Parathyroid adenoma (tissue), 2 donors: ENCODE measurements around the gene SPOCK1.

Source experiments
- H2AFZ ChIP-seq: fragments of 300-600 bp; sonication (generic); one replicate; pipeline ENCODE4 v1.7.0; 2017; ENCODE audit warnings: antibody characterized with exemption, mild to moderate bottlenecking
- H3K27ac ChIP-seq: fragments of 300-600 bp; sonication (generic); one replicate; pipeline ENCODE4 v1.7.0; 2017
- H3K27me3 ChIP-seq: fragments of 300-600 bp; sonication (generic); one replicate; pipeline ENCODE4 v1.7.0; 2017; ENCODE audit warnings: low read length; ENCODE audit not compliant: control insufficient read depth, insufficient read depth
- H3K36me3 ChIP-seq: fragments of 300-600 bp; sonication (generic); one replicate; pipeline ENCODE4 v1.7.0; 2017; ENCODE audit warnings: low read length; ENCODE audit not compliant: control insufficient read depth, insufficient read depth
- H3K4me1 ChIP-seq: fragments of 300-600 bp; sonication (generic); one replicate; pipeline ENCODE4 v1.7.0; 2017; ENCODE audit warnings: control low read depth
- H3K4me2 ChIP-seq: fragments of 300-600 bp; sonication (generic); one replicate; pipeline ENCODE4 v1.7.0; 2017; ENCODE audit warnings: low read length
- H3K4me3 ChIP-seq: fragments of 300-600 bp; sonication (generic); one replicate; pipeline ENCODE4 v1.7.0; 2017; ENCODE audit warnings: low read depth, low read length
- H3K79me2 ChIP-seq: fragments of 300-600 bp; sonication (generic); one replicate; pipeline ENCODE4 v1.7.0; 2017; ENCODE audit warnings: control low read depth
- H3K9ac ChIP-seq: fragments of 300-600 bp; sonication (generic); one replicate; pipeline ENCODE4 v1.7.0; 2017; ENCODE audit warnings: mild to moderate bottlenecking
- H3K9me3 ChIP-seq: fragments of 300-600 bp; sonication (generic); one replicate; pipeline ENCODE4 v1.7.0; 2017; ENCODE audit warnings: low read length; ENCODE audit not compliant: control insufficient read depth
- CTCF ChIP-seq: fragments of 300-600 bp; sonication (generic); IDR thresholded peaks from one replicate; pipeline ENCODE4 v1.7.0; 2017; ENCODE audit warnings: antibody characterized with exemption, mild to moderate bottlenecking
- donor health status: primary hyperparathyroidism.

SPOCK1 gene

GRCh38 chr5:137115152-137115551 is 384.0 kb downstream of the SPOCK1 start:
- H3K27ac ChIP-seq, result no peak overlapping the region
- no peak overlapping the region for H2AFZ ChIP-seq
- H3K9ac ChIP-seq, result no peak overlapping the region
- H3K79me2 ChIP-seq, result no peaks in the 10 kb centered on the region
- no peaks in the 10 kb centered on the region for H3K36me3 ChIP-seq
- H3K4me3 ChIP-seq, result no peak overlapping the region
- no peaks in the 10 kb centered on the region for H3K4me1 ChIP-seq
- no peaks in the 10 kb centered on the region for H3K9me3 ChIP-seq
- TF ChIP-seq CTCF, result no peak
- no peaks in the 10 kb centered on the region for H3K27me3 ChIP-seq
- H3K4me2 ChIP-seq, result no peak overlapping the region

GRCh38 chr5:137114529-137114928 is 384.6 kb downstream of the SPOCK1 start:
- Histone ChIP-seq H3K79me2 (no peaks in the 10 kb centered on the region), H3K4me1 (no peaks in the 10 kb centered on the region), H3K4me3 (no peak overlapping the region), H3K27ac (no peak overlapping the region), H3K9me3 (no peaks in the 10 kb centered on the region), H3K9ac (no peak overlapping the region), H3K36me3 (no peaks in the 10 kb centered on the region), H2AFZ (no peak overlapping the region), H3K4me2 (no peak overlapping the region), H3K27me3 (no peaks in the 10 kb centered on the region)
- TF ChIP-seq CTCF, result no peak

- no peak overlapping the region for H3K27ac ChIP-seq
- no peak overlapping the region for H3K9ac ChIP-seq
- H3K27me3 ChIP-seq, result no peaks in the 10 kb centered on the region
- H2AFZ ChIP-seq, result no peak overlapping the region
- TF ChIP-seq CTCF, result no peak
- H3K4me2 ChIP-seq, result no peak overlapping the region
- H3K79me2 ChIP-seq, result no peaks in the 10 kb centered on the region
- H3K9me3 ChIP-seq, result no peaks in the 10 kb centered on the region
- no peaks in the 10 kb centered on the region for H3K36me3 ChIP-seq
- no peaks in the 10 kb centered on the region for H3K4me1 ChIP-seq
- no peak overlapping the region for H3K4me3 ChIP-seq
Measured at GRCh38 chr5:137113939-137114338, 385.2 kb downstream of the SPOCK1 start.

- Histone ChIP-seq H3K9ac (no peak overlapping the region), H2AFZ (no peak overlapping the region), H3K4me1 (no peaks in the 10 kb centered on the region), H3K4me2 (no peak overlapping the region), H3K4me3 (no peak overlapping the region), H3K27ac (no peak overlapping the region), H3K27me3 (no peaks in the 10 kb centered on the region), H3K36me3 (no peaks in the 10 kb centered on the region), H3K9me3 (no peaks in the 10 kb centered on the region), H3K79me2 (no peaks in the 10 kb centered on the region)
- TF ChIP-seq CTCF, result no peak
Measured at GRCh38 chr5:137113161-137113560, 386.0 kb downstream of the SPOCK1 start.

- no peaks in the 10 kb centered on the region for H3K9me3 ChIP-seq
- no peaks in the 10 kb centered on the region for H3K27me3 ChIP-seq
- H3K27ac ChIP-seq, result no peak overlapping the region
- H3K9ac ChIP-seq, result no peak overlapping the region
- no peaks in the 10 kb centered on the region for H3K4me1 ChIP-seq
- no peak for TF ChIP-seq CTCF
- H2AFZ ChIP-seq, result no peak overlapping the region
- no peaks in the 10 kb centered on the region for H3K36me3 ChIP-seq
- no peak overlapping the region for H3K4me2 ChIP-seq
- H3K79me2 ChIP-seq, result no peaks in the 10 kb centered on the region
- H3K4me3 ChIP-seq, result no peak overlapping the region
Measured at GRCh38 chr5:137105351-137106035, 393.6 kb downstream of the SPOCK1 start.
